Testis (tissue), 3 donors: ENCODE results near the gene CCDC9. TPM values are rescaled to one million over a fixed set of nuclear protein-coding genes. Genes with fewer than 3 reads are reported as not detected.

Experiments used
- DNase-seq: peaks from one replicate; pipeline ENCODE4 v3.0.0-alpha.2; 2019
- H3K27ac ChIP-seq, 2 donors: fragments of 200-600 bp; sonication (generic); one replicate each; pipeline ENCODE4 v1.5.1; 2019
- H3K27me3 ChIP-seq: fragments of 200-600 bp; sonication (generic); one replicate; pipeline ENCODE4 v1.5.1; 2019
- H3K36me3 ChIP-seq: fragments of 200-600 bp; sonication (generic); one replicate; pipeline ENCODE4 v1.5.1; 2017; ENCODE audit warnings: low read depth; ENCODE audit errors: missing control alignments
- H3K4me1 ChIP-seq: fragments of 200-600 bp; sonication (generic); one replicate; pipeline ENCODE4 v1.5.1; 2019
- H3K4me3 ChIP-seq, 2 donors: fragments of 200-600 bp; sonication (generic); one replicate each; pipeline ENCODE4 v1.5.1; 2017 to 2019
- H3K9me3 ChIP-seq: fragments of 200-600 bp; sonication (generic); one replicate; pipeline ENCODE4 v1.5.1; 2017
- POLR2A ChIP-seq: fragments of 450-650 bp; IDR thresholded peaks from one replicate; pipeline ENCODE4 v1.6.1; 2017; ENCODE audit warnings: antibody characterized with exemption, mild to moderate bottlenecking, moderate library complexity
- WGBS, 2 donors: methylation state at CpG; one replicate each; pipeline ENCODE4 v1.1.5; 2018; 5-methylcytosine and 5-hydroxymethylcytosine counted together
- intact Hi-C: fragments of 100-400 bp; cut with DNase I; formaldehyde crosslinking; loops from one replicate; pipeline ENCODE4 v1.15.1; 2023; ENCODE audit warnings: low total_unique reads
- polyA plus RNA-seq: library from polyadenylated mRNA; stranded (reverse); fragments of 350-450 nt; fragmentation: Illumina TruSeq; extraction: RNeasy Lipid Tissue Mini Kit (QIAGEN cat#74804); gene quantifications from one replicate; pipeline ENCODE4 v1.2.3, GENCODE V29; 2014; ENCODE audit warnings: low read depth, low replicate concordance; ENCODE audit not compliant: insufficient read depth
- total RNA-seq, 2 donors: library from RNA; depleted of rRNA; stranded (reverse); fragments of >200 nt; gene quantifications; one replicate each; pipeline ENCODE4 v1.2.3, GENCODE V29; 2016
- TF ChIP-seq, protein P1 (sequence below), 3 experiments: fragments of 450-650 bp in 2 of 3; fragments of 200-600 bp in 1 of 3; sonication (generic) in 1 of 3; IDR thresholded peaks; one replicate each; pipeline ENCODE4 v1.5.1; 2016 to 2019; ENCODE audit warnings: antibody characterized with exemption in 3 of 3, mild to moderate bottlenecking in 2 of 3, moderate library complexity in 1 of 3

Gene CCDC9
- total and polyA plus RNA-seq, 3 donors from 2014 or later = 50.9 to 65.0 (median 61.0) TPM

DNA sequence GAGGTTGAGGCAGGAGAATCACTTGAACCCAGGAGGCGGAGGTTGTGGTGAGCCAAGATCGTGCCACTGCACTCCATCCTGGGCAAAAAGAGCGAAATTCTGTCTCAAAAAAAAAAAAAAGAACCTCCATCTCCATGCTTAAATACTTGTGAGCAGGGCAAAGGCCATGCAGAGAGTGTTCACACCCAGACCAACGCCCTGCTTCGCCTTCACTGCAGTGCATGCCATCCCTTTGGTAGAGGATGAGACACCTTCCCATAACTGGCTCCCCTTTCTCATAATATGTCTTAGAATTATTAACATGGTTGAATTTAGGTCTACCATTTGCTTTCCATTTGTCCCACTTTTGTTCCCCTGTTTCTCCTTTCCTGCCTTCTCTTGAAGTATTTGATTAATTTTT, 40.7 kb upstream of the CCDC9 start:
- no peak overlapping the region for H3K27ac ChIP-seq
- no peaks in the 10 kb centered on the region for H3K27me3 ChIP-seq
- no peaks in the 10 kb centered on the region for H3K36me3 ChIP-seq
- no peak overlapping the region for H3K4me3 ChIP-seq
- 95 to 98% methylated on average over 5 of the region's 5 CpGs for WGBS, 2 donors
- no peaks in the 10 kb centered on the region for H3K9me3 ChIP-seq
- TF ChIP-seq, protein P1, sequence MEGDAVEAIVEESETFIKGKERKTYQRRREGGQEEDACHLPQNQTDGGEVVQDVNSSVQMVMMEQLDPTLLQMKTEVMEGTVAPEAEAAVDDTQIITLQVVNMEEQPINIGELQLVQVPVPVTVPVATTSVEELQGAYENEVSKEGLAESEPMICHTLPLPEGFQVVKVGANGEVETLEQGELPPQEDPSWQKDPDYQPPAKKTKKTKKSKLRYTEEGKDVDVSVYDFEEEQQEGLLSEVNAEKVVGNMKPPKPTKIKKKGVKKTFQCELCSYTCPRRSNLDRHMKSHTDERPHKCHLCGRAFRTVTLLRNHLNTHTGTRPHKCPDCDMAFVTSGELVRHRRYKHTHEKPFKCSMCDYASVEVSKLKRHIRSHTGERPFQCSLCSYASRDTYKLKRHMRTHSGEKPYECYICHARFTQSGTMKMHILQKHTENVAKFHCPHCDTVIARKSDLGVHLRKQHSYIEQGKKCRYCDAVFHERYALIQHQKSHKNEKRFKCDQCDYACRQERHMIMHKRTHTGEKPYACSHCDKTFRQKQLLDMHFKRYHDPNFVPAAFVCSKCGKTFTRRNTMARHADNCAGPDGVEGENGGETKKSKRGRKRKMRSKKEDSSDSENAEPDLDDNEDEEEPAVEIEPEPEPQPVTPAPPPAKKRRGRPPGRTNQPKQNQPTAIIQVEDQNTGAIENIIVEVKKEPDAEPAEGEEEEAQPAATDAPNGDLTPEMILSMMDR (IDR thresholded peaks at IDR 0.05) = no peak
- no peak for TF ChIP-seq POLR2A
- intact Hi-C loops = no loop called here
- peaks cover 4% of the 10 kb centered on the region for H3K4me1 ChIP-seq
- no peak for DNase-seq

DNA sequence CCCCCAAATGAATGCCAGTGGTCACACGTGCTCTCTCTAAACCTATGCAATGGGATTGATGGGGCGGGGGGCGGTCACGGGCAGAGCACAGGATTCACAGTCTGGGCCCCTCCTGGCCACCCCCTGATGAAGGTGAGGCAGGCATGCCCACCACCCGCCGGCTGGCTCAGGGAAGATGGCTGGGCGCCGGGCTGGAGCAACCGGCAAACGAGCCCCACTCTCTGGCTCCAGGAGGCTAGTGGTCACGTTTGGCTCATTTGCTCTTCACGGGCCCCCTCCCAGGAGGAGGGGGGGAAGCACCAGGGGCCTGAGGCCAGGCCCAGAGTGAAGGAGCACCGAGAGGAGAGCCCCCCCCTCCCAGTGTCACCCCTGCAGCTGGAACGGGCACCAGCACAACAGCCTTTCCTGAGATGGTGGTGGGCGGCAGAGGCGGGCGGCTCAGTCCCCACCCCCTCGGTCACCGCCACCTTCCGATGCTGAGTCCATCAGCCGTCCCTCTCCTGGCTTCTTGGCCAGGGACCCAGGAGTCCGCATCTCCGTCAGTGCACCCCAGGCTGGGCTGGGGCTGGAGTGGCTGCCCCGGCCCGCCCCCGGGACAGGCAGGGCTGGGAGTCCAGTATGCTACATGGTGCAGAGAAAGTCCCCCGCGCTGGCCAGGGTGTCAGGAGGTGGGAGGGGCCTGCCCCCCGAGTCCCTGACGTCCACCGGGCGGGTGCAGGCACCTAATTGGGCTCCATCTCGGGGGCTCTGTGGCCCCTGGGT, 35.1 kb upstream of the CCDC9 start:
- WGBS, 2 donors = 86 to 91% methylated on average over 13 to 31 of the region's 33 CpGs

DNA sequence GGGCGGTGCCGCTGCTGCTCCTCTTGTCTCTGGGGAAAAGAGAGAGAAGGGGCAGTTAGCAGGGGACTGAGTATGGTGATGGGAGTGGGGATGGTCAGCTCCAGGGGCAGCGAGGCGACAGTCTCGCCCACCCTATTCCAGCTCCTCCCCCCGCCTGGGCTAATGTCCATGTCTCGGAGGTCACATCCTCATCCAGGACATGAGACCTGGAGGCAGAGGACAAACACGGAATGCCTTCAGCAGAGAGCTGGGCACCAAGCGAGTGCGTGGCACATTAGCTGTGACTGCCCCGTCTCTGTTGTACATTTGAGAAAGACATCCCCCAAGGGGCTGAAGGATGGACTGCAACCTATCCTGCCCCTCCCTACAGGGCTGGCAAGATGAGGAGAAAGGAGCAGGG, 34.4 kb upstream of the CCDC9 start:
- Histone ChIP-seq H3K27me3 (no peaks in the 10 kb centered on the region), H3K4me1 (peaks cover 4% of the 10 kb centered on the region), H3K36me3 (no peaks in the 10 kb centered on the region), H3K9me3 (no peaks in the 10 kb centered on the region), H3K4me3 (no peak overlapping the region), H3K27ac (no peak overlapping the region)
- intact Hi-C loops = no loop called here
- DNase-seq = no peak
- no peak for TF ChIP-seq POLR2A
- TF ChIP-seq, protein P1 (IDR thresholded peaks at IDR 0.05) = no peak
- WGBS, 2 donors = 90 to 95% methylated on average over 4 to 11 of the region's 11 CpGs

More for the DNA sequence above, 35.1 kb upstream of the CCDC9 start:
- TF ChIP-seq POLR2A = no peak
- TF ChIP-seq, protein P1 (IDR thresholded peaks at IDR 0.05) = no peak
- no peaks in the 10 kb centered on the region for H3K4me1 ChIP-seq
- H3K27me3 ChIP-seq = no peaks in the 10 kb centered on the region
- H3K4me3 ChIP-seq = no peak overlapping the region
- H3K27ac ChIP-seq = no peak overlapping the region
- H3K9me3 ChIP-seq = no peaks in the 10 kb centered on the region
- no peaks in the 10 kb centered on the region for H3K36me3 ChIP-seq
- no peak for DNase-seq
- intact Hi-C loops = no loop called here

DNA sequence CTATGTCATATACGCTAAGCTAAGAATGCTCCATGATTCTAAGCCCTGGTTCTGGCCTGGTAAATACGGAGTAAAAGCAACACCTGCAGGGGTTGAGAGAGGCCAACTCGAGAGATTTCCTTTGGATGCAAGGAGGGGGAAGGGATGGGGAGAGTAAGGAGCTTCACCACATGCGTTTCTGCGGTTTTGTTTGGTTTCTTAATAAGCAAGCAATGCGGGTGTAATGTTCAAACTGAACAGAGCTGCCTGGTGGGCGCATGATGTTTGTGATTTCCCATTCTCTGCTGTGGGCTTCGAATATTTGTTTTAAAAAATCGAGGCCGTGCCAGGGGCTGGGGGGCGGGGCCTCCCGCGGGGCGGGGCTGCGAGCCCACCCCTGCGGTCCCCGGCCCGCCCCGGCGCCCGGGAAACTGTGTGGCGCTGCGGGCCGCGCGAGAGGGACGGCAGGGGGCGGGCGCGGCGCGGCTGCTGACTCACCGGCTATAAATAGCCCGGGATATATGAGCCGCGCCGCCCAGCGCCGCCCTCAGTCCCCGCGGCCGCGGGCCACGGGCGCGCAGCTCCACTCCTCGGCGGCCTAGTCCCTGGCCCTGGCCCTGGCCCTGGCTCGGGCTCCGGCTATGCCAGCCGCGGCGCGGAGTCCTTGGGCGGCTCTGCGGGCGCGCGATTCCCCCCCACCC, 30.4 kb upstream of the CCDC9 start:
- Histone ChIP-seq H3K27ac (peak overlapping the region; percentile 99), H3K4me1 (peaks cover 19% of the 10 kb centered on the region), H3K4me3 (peak overlapping the region; percentile 64 to 75), H3K27me3 (no peaks in the 10 kb centered on the region), H3K9me3 (no peaks in the 10 kb centered on the region), H3K36me3 (no peaks in the 10 kb centered on the region)
- TF ChIP-seq, protein P1 (IDR thresholded peaks at IDR 0.05) = peak in 2 of 3 experiments; percentile 37 to 76
- peak; percentile 98 for TF ChIP-seq POLR2A
- peak; percentile 90 for DNase-seq
- WGBS, 2 donors = 3 to 14% methylated on average over 8 to 28 of the region's 59 CpGs
- intact Hi-C loops = no loop called here
